GM20000 (cell line): Measurements from ENCODE around the gene EXOC5.

ENCODE experiments used
- DNase-seq: peaks from one replicate; pipeline ENCODE4 v3.0.0; 2012; ENCODE audit warnings: low spot score
- TF ChIP-seq, protein P1 (sequence below): IDR thresholded peaks from 2 replicates; pipeline ENCODE4 v1.5.1; 2012; ENCODE audit warnings: mild to moderate bottlenecking, control low read depth; ENCODE audit errors: extremely low read depth, missing control alignments

The EXOC5 gene, protein sequence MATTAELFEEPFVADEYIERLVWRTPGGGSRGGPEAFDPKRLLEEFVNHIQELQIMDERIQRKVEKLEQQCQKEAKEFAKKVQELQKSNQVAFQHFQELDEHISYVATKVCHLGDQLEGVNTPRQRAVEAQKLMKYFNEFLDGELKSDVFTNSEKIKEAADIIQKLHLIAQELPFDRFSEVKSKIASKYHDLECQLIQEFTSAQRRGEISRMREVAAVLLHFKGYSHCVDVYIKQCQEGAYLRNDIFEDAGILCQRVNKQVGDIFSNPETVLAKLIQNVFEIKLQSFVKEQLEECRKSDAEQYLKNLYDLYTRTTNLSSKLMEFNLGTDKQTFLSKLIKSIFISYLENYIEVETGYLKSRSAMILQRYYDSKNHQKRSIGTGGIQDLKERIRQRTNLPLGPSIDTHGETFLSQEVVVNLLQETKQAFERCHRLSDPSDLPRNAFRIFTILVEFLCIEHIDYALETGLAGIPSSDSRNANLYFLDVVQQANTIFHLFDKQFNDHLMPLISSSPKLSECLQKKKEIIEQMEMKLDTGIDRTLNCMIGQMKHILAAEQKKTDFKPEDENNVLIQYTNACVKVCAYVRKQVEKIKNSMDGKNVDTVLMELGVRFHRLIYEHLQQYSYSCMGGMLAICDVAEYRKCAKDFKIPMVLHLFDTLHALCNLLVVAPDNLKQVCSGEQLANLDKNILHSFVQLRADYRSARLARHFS

DNA sequence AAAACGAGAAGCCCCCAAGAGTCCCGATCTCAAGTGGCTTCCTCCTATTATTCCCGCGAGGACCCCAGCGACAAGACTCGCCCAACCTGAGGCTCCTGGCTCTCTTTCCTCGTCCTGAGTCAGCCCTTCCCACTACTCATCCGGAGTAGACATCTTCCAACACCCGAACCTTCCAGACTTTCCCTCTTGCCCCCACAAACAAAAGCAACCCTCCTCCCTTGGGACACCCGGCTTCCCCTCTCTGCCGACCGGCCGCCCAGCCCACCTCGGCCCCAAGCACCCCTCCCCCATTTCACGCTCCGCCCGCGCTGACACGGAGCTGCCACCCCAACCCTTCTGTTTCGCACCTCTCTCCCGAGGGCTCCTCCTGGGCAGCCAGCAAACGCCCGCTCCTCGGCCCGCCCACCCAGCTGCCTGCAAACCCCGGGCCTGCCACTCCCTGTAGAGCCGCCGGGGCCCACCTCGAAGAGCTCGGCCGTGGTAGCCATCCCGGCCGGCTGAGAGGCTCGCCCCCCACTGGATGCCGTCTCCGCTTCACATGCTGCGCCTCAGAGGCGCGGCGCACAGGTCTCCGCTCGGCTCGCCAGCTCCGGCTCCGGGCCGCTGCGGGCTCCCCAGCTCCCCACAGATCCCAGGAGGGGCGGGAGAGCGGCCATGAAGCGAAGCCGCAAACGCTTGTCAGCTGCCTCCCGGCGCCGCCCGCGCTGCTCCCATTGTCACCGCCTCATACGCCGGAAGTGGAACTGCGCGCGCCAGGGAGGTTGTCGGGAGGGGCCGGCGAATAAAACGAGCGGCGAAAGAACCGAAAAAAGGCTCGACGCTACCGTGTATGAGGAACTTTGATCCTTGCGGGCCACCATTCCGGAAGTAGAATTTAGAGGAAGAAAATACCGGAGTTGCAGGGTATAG, at the start of gene EXOC5, which contains the start of gene AP5M1:
Gene EXOC5, minus strand, starts transcription at position 745 of the 909 bp plus-strand sequence. Its CDS starts 257 bp downstream, at position 488.
Gene AP5M1, plus strand, starts transcription at position 811 of the 909 bp plus-strand sequence. CDS start 344 bp downstream, outside the sequence.
- TF ChIP-seq, protein P1, sequence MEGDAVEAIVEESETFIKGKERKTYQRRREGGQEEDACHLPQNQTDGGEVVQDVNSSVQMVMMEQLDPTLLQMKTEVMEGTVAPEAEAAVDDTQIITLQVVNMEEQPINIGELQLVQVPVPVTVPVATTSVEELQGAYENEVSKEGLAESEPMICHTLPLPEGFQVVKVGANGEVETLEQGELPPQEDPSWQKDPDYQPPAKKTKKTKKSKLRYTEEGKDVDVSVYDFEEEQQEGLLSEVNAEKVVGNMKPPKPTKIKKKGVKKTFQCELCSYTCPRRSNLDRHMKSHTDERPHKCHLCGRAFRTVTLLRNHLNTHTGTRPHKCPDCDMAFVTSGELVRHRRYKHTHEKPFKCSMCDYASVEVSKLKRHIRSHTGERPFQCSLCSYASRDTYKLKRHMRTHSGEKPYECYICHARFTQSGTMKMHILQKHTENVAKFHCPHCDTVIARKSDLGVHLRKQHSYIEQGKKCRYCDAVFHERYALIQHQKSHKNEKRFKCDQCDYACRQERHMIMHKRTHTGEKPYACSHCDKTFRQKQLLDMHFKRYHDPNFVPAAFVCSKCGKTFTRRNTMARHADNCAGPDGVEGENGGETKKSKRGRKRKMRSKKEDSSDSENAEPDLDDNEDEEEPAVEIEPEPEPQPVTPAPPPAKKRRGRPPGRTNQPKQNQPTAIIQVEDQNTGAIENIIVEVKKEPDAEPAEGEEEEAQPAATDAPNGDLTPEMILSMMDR: no peak
- peak; percentile 89 for DNase-seq

DNA sequence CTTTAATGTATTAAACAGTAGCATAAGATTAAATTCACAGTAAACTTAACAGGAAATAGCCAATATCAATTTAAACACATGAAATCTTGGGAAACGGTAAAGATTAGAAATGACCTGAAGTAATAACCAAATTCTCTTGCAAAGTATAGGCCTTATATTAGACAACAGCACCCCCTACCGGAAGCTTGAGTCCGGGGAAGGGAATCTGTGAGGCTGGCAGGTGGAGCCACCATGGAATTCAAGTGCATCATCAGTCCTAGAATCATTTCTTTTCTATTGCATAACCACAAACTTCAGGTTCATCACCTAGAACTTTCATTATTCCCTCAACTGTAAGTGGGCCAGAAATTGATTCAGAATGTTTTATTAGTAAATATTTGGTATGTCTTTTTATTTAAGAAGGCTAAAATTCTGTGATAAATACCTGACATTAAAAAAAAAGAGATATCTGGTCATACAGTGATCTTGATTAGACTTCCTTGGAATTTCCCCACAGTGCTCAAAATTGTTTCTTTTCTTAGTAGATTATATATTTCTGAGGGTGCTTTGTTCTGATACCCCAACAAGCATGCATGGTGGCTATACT, 48.6 kb upstream of the EXOC5 start:
- TF ChIP-seq, protein P1: peak; percentile 60
- peak; percentile 67 for DNase-seq

DNA sequence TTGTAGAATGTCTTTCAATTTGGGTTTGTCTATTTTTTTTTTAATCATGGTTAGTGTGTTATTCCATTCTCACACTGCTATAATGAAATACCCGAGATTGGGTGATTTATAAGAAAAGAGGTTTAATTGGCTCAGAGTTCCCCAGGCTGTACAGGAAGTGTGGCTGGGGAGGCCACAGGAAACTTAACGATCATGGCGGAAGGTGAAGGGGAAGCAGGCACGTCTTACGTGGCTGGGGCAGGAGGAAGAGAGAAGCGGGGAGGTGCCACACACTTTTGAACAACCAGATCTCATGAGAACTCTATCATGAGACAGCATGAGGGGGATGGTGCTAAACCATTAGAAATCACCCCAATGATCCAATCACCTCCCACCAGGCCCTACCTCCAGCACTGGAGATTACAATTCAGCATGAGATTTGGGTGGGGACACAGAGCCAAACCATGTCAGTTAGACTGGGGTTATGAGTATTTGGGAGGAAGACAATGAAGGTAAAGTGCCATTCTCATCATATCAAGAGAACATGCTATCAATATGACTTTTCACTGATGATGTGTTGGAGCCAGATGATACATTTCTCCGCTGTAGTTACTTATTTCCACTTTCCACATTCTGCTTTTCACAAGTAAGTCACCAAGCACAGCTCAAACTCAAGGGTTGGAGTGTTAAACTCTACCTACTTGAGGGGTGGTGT, 45.8 kb upstream of the EXOC5 start:
- TF ChIP-seq, protein P1: no peak
- DNase-seq: no peak

DNA sequence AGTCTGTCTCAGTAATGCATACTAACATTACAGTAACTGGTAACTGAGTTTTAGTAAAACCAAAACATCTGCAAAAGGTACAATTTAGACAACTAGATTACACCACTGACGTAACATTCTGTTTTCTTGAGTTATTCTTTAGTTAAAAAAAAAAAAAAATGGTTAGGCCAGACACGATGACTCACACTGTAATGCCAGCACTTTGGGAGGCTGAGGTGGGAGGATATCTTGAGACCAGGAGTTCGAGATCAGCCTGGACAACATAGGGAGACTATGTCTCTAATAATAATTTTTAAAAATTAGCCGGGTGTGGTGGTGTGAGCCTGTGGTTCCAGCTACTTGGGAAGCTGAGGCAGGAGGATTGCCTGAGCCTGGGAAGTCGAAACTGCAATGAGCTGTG, 34.2 kb upstream of the EXOC5 start:
- TF ChIP-seq, protein P1: no peak
- no peak for DNase-seq

DNA sequence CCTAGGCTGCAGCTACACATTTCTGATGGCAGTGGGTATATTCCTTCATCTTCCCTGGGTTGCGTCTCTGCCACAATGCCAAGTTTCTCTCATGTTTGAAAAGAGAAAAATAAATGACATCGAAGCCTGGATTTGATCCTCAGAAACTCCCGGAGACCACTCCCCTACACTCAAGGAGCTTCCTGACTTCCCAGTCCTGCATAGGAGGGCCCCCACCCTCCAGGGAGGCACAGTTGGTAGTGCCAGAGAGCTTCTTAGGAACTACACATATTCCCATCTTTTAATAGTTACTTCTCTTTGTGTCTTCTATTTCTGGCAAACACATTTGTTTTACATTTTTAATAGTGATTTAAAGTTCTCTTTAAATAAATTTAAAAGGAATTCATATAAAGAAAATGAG, 30.8 kb upstream of the EXOC5 start:
- TF ChIP-seq, protein P1: no peak
- DNase-seq: no peak

DNA sequence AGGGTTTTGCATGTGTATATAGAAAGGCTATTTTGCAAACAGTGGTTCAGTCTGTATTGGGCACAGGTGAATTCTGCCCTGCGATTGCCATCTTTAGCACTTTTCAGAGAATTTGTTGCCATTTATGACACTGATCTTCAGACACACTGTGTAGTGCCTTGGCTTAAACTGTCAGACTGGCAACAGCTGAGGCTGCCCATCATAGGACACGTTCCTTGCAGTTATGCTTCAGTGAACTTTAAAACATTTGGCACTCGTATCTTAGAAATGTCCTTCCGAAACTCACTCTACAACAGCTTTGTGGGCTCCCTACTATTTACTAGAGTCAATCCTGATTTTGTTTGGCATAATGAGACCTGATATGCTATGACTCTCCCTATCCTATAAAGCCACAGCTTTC, 29.1 kb upstream of the EXOC5 start:
- no peak for DNase-seq
- TF ChIP-seq, protein P1: no peak
